HCT116 (cell line): ENCODE results near the gene ELFN1. TPM values are rescaled to one million over a fixed set of nuclear protein-coding genes. Genes with fewer than 3 reads are reported as not detected.

ENCODE experiments used
- ATAC-seq: fragments of 200-7000 bp; cut with Tn5 transposase; 2 replicates; pipeline ENCODE4 v1.9.1; 2020; ENCODE audit warnings: mild to moderate bottlenecking, moderate library complexity
- BruUV-seq: library from RNA; stranded (reverse); fragments of 400-500 nt; replicated peaks from 2 replicates; lab custom pipeline; 2021; lab: Mats Ljungman, UMichigan
- CTCF ChIA-PET: fragments of 300-600 bp; sonication (Branson Sonifier 250); formaldehyde crosslinking; loops from one replicate; lab custom pipeline; 2021; ENCODE audit warnings: antibody characterized with exemption; lab: Charles Lee
- POLR2A ChIA-PET: fragments of 300-600, 350-600 bp; sonication (Branson Sonifier 250); formaldehyde crosslinking; loops from one replicate; lab custom pipeline; 2021; ENCODE audit warnings: antibody characterized with exemption; lab: Charles Lee
- RAD21 ChIA-PET, 2 experiments: fragments of 300-600 bp; sonication (Branson Sonifier 250); formaldehyde crosslinking; loops; one replicate each; lab custom pipeline; 2023; ENCODE audit warnings: low total read pairs in 2 of 2; ENCODE audit not compliant: uncharacterized antibody in 2 of 2, unreplicated experiment in 2 of 2, low non-redundant PET in 1 of 2; lab: Charles Lee
- DNase-seq: peaks from one replicate; pipeline ENCODE4 v3.0.0-alpha.2; 2010; ENCODE audit warnings: low read depth, low spot score
- H2AFZ ChIP-seq: fragments of 200-600 bp; shearing (Covaris generic), sonication (generic); 2 replicates; pipeline ENCODE4 v1.6.1; 2017; ENCODE audit warnings: low read depth, mixed run types, mixed read lengths, antibody characterized with exemption, low read length; ENCODE audit not compliant: poor library complexity, severe bottlenecking
- H3K27ac ChIP-seq: 2 replicates; pipeline ENCODE4 v1.5.1; 2012; ENCODE audit warnings: low read depth, low read length
- H3K27me3 ChIP-seq: fragments of 200-600 bp; sonication (generic); 2 replicates; pipeline ENCODE4 v1.6.1; 2016; ENCODE audit warnings: mixed run types, low read length, mixed read lengths; ENCODE audit not compliant: insufficient read depth
- H3K36me3 ChIP-seq, 2 experiments: fragments of 200-500 bp in 1 of 2; fragments of 200-600 bp in 1 of 2; sonication (Bioruptor generic) in 1 of 2; sonication (generic) in 1 of 2; 2 replicates each; pipeline versions ENCODE4 v1.5.1 to v1.6.1; 2014 to 2016; ENCODE audit warnings: low read length in 2 of 2, inconsistent platforms in 1 of 2, mixed read lengths in 1 of 2, mixed run types in 1 of 2; ENCODE audit not compliant: insufficient read depth in 2 of 2, control insufficient read depth in 1 of 2
- H3K4me1 ChIP-seq, 2 experiments: fragments of 200-600 bp in 1 of 2; sonication (generic) in 1 of 2; 2 replicates each; pipeline versions ENCODE4 v1.5.1 to v1.6.1; 2012 to 2017; ENCODE audit warnings: low read length in 2 of 2, inconsistent platforms in 1 of 2, mild to moderate bottlenecking in 1 of 2, mixed read lengths in 1 of 2, mixed run types in 1 of 2, moderate library complexity in 1 of 2; ENCODE audit not compliant: insufficient read depth in 2 of 2, control insufficient read depth in 1 of 2
- H3K4me2 ChIP-seq: fragments of 200-600 bp; sonication (generic); 2 replicates; pipeline ENCODE4 v1.6.1; 2017; ENCODE audit warnings: mixed run types, low read length, mixed read lengths
- H3K4me3 ChIP-seq, 2 experiments: fragments of 200-600 bp in 1 of 2; sonication (generic) in 1 of 2; replicated peaks in 1 of 2; 2 replicates each; pipeline ENCODE4 v1.5.1; 2011 to 2016; ENCODE audit warnings: low read length in 2 of 2, control low read depth in 1 of 2, low read depth in 1 of 2, mild to moderate bottlenecking in 1 of 2, mixed read lengths in 1 of 2, mixed run types in 1 of 2
- H3K79me2 ChIP-seq: fragments of 200-600 bp; sonication (generic); 2 replicates; pipeline ENCODE4 v1.6.1; 2017; ENCODE audit warnings: mild to moderate bottlenecking, mixed run types, low read length, moderate library complexity, mixed read lengths; ENCODE audit not compliant: insufficient read depth
- H3K9ac ChIP-seq: fragments of 200-600 bp; sonication (generic); 2 replicates; pipeline ENCODE4 v1.6.1; 2016; ENCODE audit warnings: low read length, mixed read lengths
- H3K9me2 ChIP-seq: fragments of 200-600 bp; sonication (generic), shearing (Covaris generic); 2 replicates; pipeline ENCODE4 v1.6.1; 2017; ENCODE audit warnings: mixed run types, mild to moderate bottlenecking, moderate library complexity; ENCODE audit not compliant: insufficient read depth
- H3K9me3 ChIP-seq, 2 experiments: fragments of 200-500 bp in 1 of 2; fragments of 200-600 bp in 1 of 2; sonication (Bioruptor generic) in 1 of 2; sonication (generic) in 1 of 2; 2 replicates each; pipeline ENCODE4 v1.6.1; 2014 to 2017; ENCODE audit warnings: low read length in 2 of 2, mixed read lengths in 2 of 2, inconsistent platforms in 1 of 2, low read depth in 1 of 2, mild to moderate bottlenecking in 1 of 2, mixed run types in 1 of 2, moderate library complexity in 1 of 2; ENCODE audit not compliant: control insufficient read depth in 1 of 2, insufficient read depth in 1 of 2
- H4K20me1 ChIP-seq: fragments of 200-600 bp; sonication (generic), shearing (Covaris generic); 2 replicates; pipeline ENCODE4 v1.6.1; 2017; ENCODE audit warnings: mixed run types, mild to moderate bottlenecking, moderate library complexity; ENCODE audit not compliant: insufficient read depth
- EGR1 ChIP-seq: IDR thresholded peaks from 2 replicates; pipeline ENCODE4 v1.6.1; 2012; ENCODE audit warnings: low read depth
- ELF1 ChIP-seq: IDR thresholded peaks from 2 replicates; pipeline ENCODE4 v1.6.1; 2012; ENCODE audit warnings: low read depth, borderline replicate concordance
- EZH2 ChIP-seq: fragments of 200-600 bp; sonication (generic); IDR thresholded peaks from 2 replicates; pipeline ENCODE4 v1.6.1; 2017; ENCODE audit warnings: antibody characterized with exemption, mixed run types
- EZH2phosphoT487 ChIP-seq: fragments of 200-600 bp; IDR thresholded peaks from 2 replicates; pipeline ENCODE4 v1.6.1; 2018; ENCODE audit warnings: antibody characterized with exemption, borderline replicate concordance
- FOSL1 ChIP-seq: IDR thresholded peaks from 2 replicates; pipeline ENCODE4 v1.6.1; 2012; ENCODE audit warnings: low read depth
- JUND ChIP-seq: IDR thresholded peaks from 2 replicates; pipeline ENCODE4 v1.6.1; 2012
- MAX ChIP-seq: IDR thresholded peaks from 2 replicates; pipeline ENCODE4 v1.6.1; 2012
- POLR2AphosphoS5 ChIP-seq: IDR thresholded peaks from 2 replicates; pipeline ENCODE4 v1.6.1; 2011; ENCODE audit warnings: mild to moderate bottlenecking, low read depth, low read length, moderate library complexity
- RAD21 ChIP-seq: IDR thresholded peaks from 2 replicates; pipeline ENCODE4 v1.6.1; 2012; ENCODE audit warnings: low read depth, mild to moderate bottlenecking
- SIN3A ChIP-seq: IDR thresholded peaks from 2 replicates; pipeline ENCODE4 v1.6.1; 2012; ENCODE audit warnings: low read depth
- SRF ChIP-seq: IDR thresholded peaks from 2 replicates; pipeline ENCODE4 v1.6.1; 2012; ENCODE audit warnings: low read depth
- YY1 ChIP-seq: IDR thresholded peaks from 2 replicates; pipeline ENCODE4 v1.6.1; 2011; ENCODE audit warnings: low read length, low read depth, moderate library complexity, mild to moderate bottlenecking; ENCODE audit not compliant: insufficient replicate concordance; ENCODE audit errors: extremely low read depth
- ZFX ChIP-seq: fragments of 450-650 bp; IDR thresholded peaks from 2 replicates; pipeline ENCODE4 v1.6.1; 2017
- ZNF274 ChIP-seq: fragments of 200-500 bp; sonication (Bioruptor generic); IDR thresholded peaks from 2 replicates; pipeline ENCODE4 v1.6.1; 2014; ENCODE audit warnings: mild to moderate bottlenecking, low read depth, low read length, inconsistent platforms
- intact Hi-C: fragments of 100-400 bp; cut with micrococcal nuclease; formaldehyde crosslinking; loops from 2 replicates; pipeline ENCODE4 v1.10.0; 2022
- total RNA-seq: library from RNA; stranded (reverse); gene quantifications from one replicate; pipeline ENCODE4 v1.2.1, GENCODE V29; 2021; ENCODE audit not compliant: unreplicated experiment

ELFN1 gene
- total RNA-seq, 1 experiment from 2014 or later = 4.4 TPM

- H3K4me3 ChIP-seq = no peak overlapping the region
Measured at GRCh38 chr7:1632916-1633785, 36.9 kb upstream of the ELFN1 start.

GRCh38 chr7:1635401-1635800, 34.7 kb upstream of the ELFN1 start:
- DNase-seq (no peak), ATAC-seq (no peak)
- Histone ChIP-seq H3K36me3 (no peaks in the 10 kb centered on the region), H3K9me3 (peaks cover 4 to 11% of the 10 kb centered on the region in 2 experiments; a peak in 2 of 4 replicates), H3K9me2 (no peaks in the 10 kb centered on the region), H2AFZ (no peak overlapping the region), H3K4me3 (no peak overlapping the region), H3K4me2 (no peak overlapping the region), H3K9ac (no peak overlapping the region), H3K4me1 (no peaks in the 10 kb centered on the region), H3K79me2 (no peaks in the 10 kb centered on the region), H3K27ac (no peak overlapping the region), H4K20me1 (no peaks in the 10 kb centered on the region), H3K27me3 (no peaks in the 10 kb centered on the region)
- POLR2A ChIA-PET = no interaction called here
- CTCF ChIA-PET = no interaction called here
- BruUV-seq = no TSS peak
- RAD21 ChIA-PET = no interaction called here
- intact Hi-C loops = no loop called here
- TF ChIP-seq MAX = no peak
- TF ChIP-seq EZH2 = no peak
- TF ChIP-seq YY1 = no peak
- no peak for TF ChIP-seq EGR1
- TF ChIP-seq RAD21 = no peak
- TF ChIP-seq POLR2AphosphoS5 = no peak
- no peak for TF ChIP-seq SIN3A
- no peak for TF ChIP-seq JUND
- no peak for TF ChIP-seq ELF1
- TF ChIP-seq FOSL1 = no peak
- no peak for TF ChIP-seq ZFX
- no peak for TF ChIP-seq SRF

More at GRCh38 chr7:1632916-1633785, 36.9 kb upstream of the ELFN1 start:
- H2AFZ ChIP-seq = no peak overlapping the region
- DNase-seq = no peak
- POLR2A ChIA-PET = no interaction called here
- no peaks in the 10 kb centered on the region for H3K36me3 ChIP-seq
- no peak overlapping the region for H3K9ac ChIP-seq
- CTCF ChIA-PET = no interaction called here
- H3K9me2 ChIP-seq = no peaks in the 10 kb centered on the region
- no peaks in the 10 kb centered on the region for H3K27me3 ChIP-seq
- intact Hi-C loops = no loop called here
- H4K20me1 ChIP-seq = no peaks in the 10 kb centered on the region
- H3K27ac ChIP-seq = no peak overlapping the region
- RAD21 ChIA-PET = no interaction called here
- H3K9me3 ChIP-seq = peaks cover 4 to 15% of the 10 kb centered on the region in 2 experiments; a peak in 2 of 4 replicates
- no peaks in the 10 kb centered on the region for H3K79me2 ChIP-seq
- H3K4me1 ChIP-seq = no peaks in the 10 kb centered on the region
- no TSS peak for BruUV-seq
- no peak for ATAC-seq
- H3K4me2 ChIP-seq = no peak overlapping the region
- no peak for TF ChIP-seq SRF
- no peak for TF ChIP-seq ZNF274
- no peak for TF ChIP-seq JUND
- no peak for TF ChIP-seq EZH2phosphoT487
- TF ChIP-seq EZH2 = no peak
